K562 (cell line): ENCODE data around the gene DENND4C. TPM values are rescaled to one million over a fixed set of nuclear protein-coding genes. Genes with fewer than 3 reads are reported as not detected.

ENCODE experiments used
- ATAC-seq: fragments of 200-7000 bp; cut with Tn5 transposase; 3 replicates; pipeline ENCODE4 v1.9.1; 2020; ENCODE audit warnings: moderate library complexity
- BruUV-seq: library from RNA; stranded (reverse); fragments of 400-500 nt; replicated peaks from 2 replicates; lab custom pipeline; 2021; lab: Mats Ljungman, UMichigan
- CTCF ChIA-PET: fragments of 300-600 bp; formaldehyde crosslinking; extraction: SDS; loops from one replicate; lab custom pipeline; 2021; ENCODE audit warnings: low intra/inter-chr PET ratio; lab: Yijun Ruan, JAX
- POLR2A ChIA-PET: fragments of 300-600, 350-650 bp; sonication (Branson Sonifier 250); formaldehyde crosslinking; extraction: SDS; loops from one replicate; lab custom pipeline; 2021; ENCODE audit warnings: antibody characterized with exemption, inconsistent platforms; lab: Yijun Ruan, JAX
- DNase-seq, 4 experiments: peaks; one replicate each; pipeline versions ENCODE4 v3.0.0 to v3.0.0-alpha.2; 2011 to 2018; ENCODE audit warnings: low spot score in 3 of 4, mixed read lengths in 3 of 4; ENCODE audit errors: extremely low read depth in 1 of 4
- FAIRE-seq: peaks from 2 replicates; lab custom pipeline; 2011; peaks lifted over from hg19 to GRCh38; lab: Jason Lieb, UNC
- H2AFZ ChIP-seq: 2 replicates; pipeline ENCODE4 v1.6.0; 2011; ENCODE audit warnings: low read depth, low read length, control low read depth, inconsistent platforms
- H3K27ac ChIP-seq: fragments of 200-600 bp; 3 replicates; pipeline ENCODE4 v1.8.0; 2011; ENCODE audit warnings: low read depth, mild to moderate bottlenecking, control low read depth, inconsistent platforms, low read length, moderate library complexity, mixed read lengths; ENCODE audit errors: extremely low read depth
- H3K27me3 ChIP-seq, 2 experiments: fragments of 300-600 bp in 1 of 2; 2 replicates in 1 of 2; 3 replicates in 1 of 2; pipeline versions ENCODE4 v1.6.0 to v1.8.0; 2011; ENCODE audit warnings: inconsistent platforms in 2 of 2, low read length in 2 of 2, mild to moderate bottlenecking in 1 of 2, mixed read lengths in 1 of 2, moderate library complexity in 1 of 2; ENCODE audit not compliant: control insufficient read depth in 2 of 2, insufficient read depth in 2 of 2
- H3K36me3 ChIP-seq: fragments of 300-600 bp; 3 replicates; pipeline ENCODE4 v1.8.0; 2011; ENCODE audit warnings: mild to moderate bottlenecking, low read length, inconsistent platforms; ENCODE audit not compliant: control insufficient read depth, insufficient read depth
- H3K4me1 ChIP-seq, 2 experiments: fragments of 200-600 bp in 1 of 2; replicated peaks in 1 of 2; 2 replicates in 1 of 2; 3 replicates in 1 of 2; pipeline versions ENCODE4 v1.5.1 to v1.8.0; 2011; ENCODE audit warnings: inconsistent platforms in 2 of 2, low read length in 2 of 2, mild to moderate bottlenecking in 1 of 2, mixed read lengths in 1 of 2, moderate library complexity in 1 of 2; ENCODE audit not compliant: control insufficient read depth in 2 of 2, insufficient read depth in 2 of 2
- H3K4me2 ChIP-seq: 2 replicates; pipeline ENCODE4 v1.6.1; 2011; ENCODE audit warnings: low read length, control low read depth, inconsistent platforms, mixed read lengths; ENCODE audit not compliant: insufficient read depth
- H3K4me3 ChIP-seq: fragments of 200-600 bp; sonication (generic), shearing (Covaris generic); 2 replicates; pipeline ENCODE4 v1.5.1; 2016; ENCODE audit warnings: control low read depth, inconsistent platforms
- H3K79me2 ChIP-seq: fragments of 200-600 bp; 3 replicates; pipeline ENCODE4 v1.8.0; 2011; ENCODE audit warnings: low read length, inconsistent platforms; ENCODE audit not compliant: control insufficient read depth, insufficient read depth
- H3K9ac ChIP-seq, 2 experiments: 2 replicates each; pipeline versions ENCODE4 v1.6.0 to v1.6.1; 2011; ENCODE audit warnings: low read depth in 2 of 2, low read length in 2 of 2, control low read depth in 1 of 2, inconsistent platforms in 1 of 2, mild to moderate bottlenecking in 1 of 2, mixed read lengths in 1 of 2; ENCODE audit not compliant: insufficient read depth in 1 of 2
- H3K9me1 ChIP-seq: one replicate; pipeline ENCODE4 v1.6.0; 2011; ENCODE audit warnings: inconsistent platforms, mild to moderate bottlenecking, low read length, moderate library complexity; ENCODE audit not compliant: control insufficient read depth, insufficient read depth
- H3K9me3 ChIP-seq: replicated peaks from 2 replicates; pipeline ENCODE4 v1.5.1; 2011; ENCODE audit warnings: low read depth, low read length, inconsistent platforms; ENCODE audit not compliant: control insufficient read depth, insufficient read depth
- H4K20me1 ChIP-seq: replicated peaks from 2 replicates; pipeline ENCODE4 v1.6.1; 2011; ENCODE audit warnings: low read length, inconsistent platforms, mixed read lengths; ENCODE audit not compliant: control insufficient read depth, insufficient read depth
- CEBPB ChIP-seq: fragments of 450-650 bp; IDR thresholded peaks from 2 replicates; pipeline ENCODE4 v1.6.1; 2016; ENCODE audit warnings: missing genetic modification characterization, missing compliant biosample characterization
- HNRNPH1 ChIP-seq: fragments of 200-400 bp; formaldehyde crosslinking; optimal IDR thresholded peaks from 2 replicates; pipeline ENCODE3; 2017; ENCODE audit warnings: low read depth, mild to moderate bottlenecking, low read length, moderate library complexity
- HNRNPLL ChIP-seq: fragments of 200-400 bp; formaldehyde crosslinking; IDR thresholded peaks from 2 replicates; pipeline ENCODE4 v1.6.1; 2017; ENCODE audit warnings: low read length, low read depth, mild to moderate bottlenecking; ENCODE audit not compliant: poor library complexity, severe bottlenecking
- KAT8 ChIP-seq: fragments of 450-650 bp; IDR thresholded peaks from 2 replicates; pipeline ENCODE4 v1.6.1; 2016; ENCODE audit warnings: low read depth, mild to moderate bottlenecking
- PTBP1 ChIP-seq: fragments of 200-400 bp; formaldehyde crosslinking; IDR thresholded peaks from 2 replicates; pipeline ENCODE4 v1.6.1; 2017; ENCODE audit warnings: low read depth, low read length
- RBM25 ChIP-seq: fragments of 200-400 bp; formaldehyde crosslinking; IDR thresholded peaks from 2 replicates; pipeline ENCODE4 v1.6.1; 2018; ENCODE audit warnings: low read length, low read depth, moderate library complexity; ENCODE audit not compliant: severe bottlenecking
- SMAD3 ChIP-seq: fragments of 450-650 bp; formaldehyde crosslinking; conservative IDR thresholded peaks from 2 replicates; pipeline ENCODE4 v1.4.0; 2020; ENCODE audit warnings: mild to moderate bottlenecking
- SOX6 ChIP-seq: fragments of 450-650 bp; IDR thresholded peaks from 2 replicates; pipeline ENCODE4 v1.6.1; 2014; ENCODE audit warnings: mild to moderate bottlenecking
- SRSF1 ChIP-seq: fragments of 200-400 bp; formaldehyde crosslinking; IDR thresholded peaks from 2 replicates; pipeline ENCODE4 v1.6.1; 2017; ENCODE audit warnings: mild to moderate bottlenecking, low read depth, low read length, moderate library complexity
- TRIM28 ChIP-seq: fragments of 450-650 bp; IDR thresholded peaks from 2 replicates; pipeline ENCODE4 v1.6.1; 2017
- ZNF212 ChIP-seq: fragments of 450-650 bp; formaldehyde crosslinking; IDR thresholded peaks from 2 replicates; pipeline ENCODE4 v1.4.0; 2020; ENCODE audit warnings: mild to moderate bottlenecking
- WGBS: fragments of 100-300 bp; shearing (Covaris generic); methylation state at CpG from one replicate; pipeline ENCODE4 v1.1.6; 2016; ENCODE audit warnings: low coverage, mixed read lengths; ENCODE audit not compliant: insufficient coverage; ENCODE audit errors: missing lambda C conversion rate; 5-methylcytosine and 5-hydroxymethylcytosine counted together
- in situ Hi-C: fragments of 300-500 bp; cut with MboI; formaldehyde crosslinking; loops from 4 replicates; pipeline ENCODE4 v1.15.0; 2018; ENCODE audit warnings: inconsistent platforms, mixed read lengths
- intact Hi-C: fragments of 100-400 bp; cut with micrococcal nuclease; formaldehyde crosslinking; loops from 2 replicates; pipeline ENCODE4 v1.14.2; 2022
- polyA plus RNA-seq, 8 experiments: library from polyadenylated mRNA; depleted of rRNA in 4 of 8; stranded (reverse) in 5 of 8; unstranded in 3 of 8; fragments of >200 nt; fragmentation: Nextera tagmentation in 2 of 8; fragmentation: Illumina TruSeq in 1 of 8; extraction: Ambion mirVana in 2 of 8; extraction: Trizol in 1 of 8; gene quantifications; 2 replicates each; pipeline versions ENCODE4 v1.2.1 to v1.2.3, GENCODE V29; 2011 to 2014; ENCODE audit warnings: inconsistent platforms in 1 of 8, missing spikeins in 1 of 8
- total RNA-seq, 7 experiments: library from RNA; depleted of rRNA in 6 of 7; stranded (reverse); fragments of >200 nt in 6 of 7; fragmentation: Illumina TruSeq in 2 of 7; extraction: Trizol in 2 of 7; gene quantifications; 2 replicates each; pipeline versions ENCODE4 v1.2.1 to v1.2.3, GENCODE V29; 2011 to 2021; ENCODE audit warnings: low replicate concordance in 1 of 7
- TF ChIP-seq, protein P1 (sequence below), 3 experiments: fragments of 200-800 bp in 1 of 3; sonication (Bioruptor generic) in 1 of 3; sonication (generic) in 1 of 3; formaldehyde crosslinking in 1 of 3; IDR thresholded peaks; 2 replicates each; pipeline versions ENCODE4 v1.6.1 to v1.8.0; 2016 to 2022; ENCODE audit warnings: mild to moderate bottlenecking in 2 of 3, missing compliant biosample characterization in 2 of 3, missing genetic modification characterization in 2 of 3, missing genetic modification reagents in 1 of 3

Gene DENND4C
- total and polyA plus RNA-seq, 9 of the 15 experiments (the other 6 are each of a cell fraction or from before 2014, with no cell fraction given), result 4.8 to 31.8 (median 13.9) TPM

- Histone ChIP-seq H3K27me3 (no peaks in the 10 kb centered on the region), H3K36me3 (peaks cover 32% of the 10 kb centered on the region), H3K79me2 (no peaks in the 10 kb centered on the region), H3K4me1 (no peaks in the 10 kb centered on the region), H3K9me3 (no peaks in the 10 kb centered on the region), H2AFZ (no peak overlapping the region), H3K9ac (no peak overlapping the region), H3K4me2 (no peak overlapping the region), H3K9me1 (no peaks in the 10 kb centered on the region), H4K20me1 (no peaks in the 10 kb centered on the region), H3K27ac (no peak overlapping the region), H3K4me3 (no peak overlapping the region)
- TF ChIP-seq TRIM28 (no peak), RBM25 (no peak), SMAD3 (CRISPR knock-in tag) (no peak), HNRNPLL (no peak), KAT8 (no peak), PTBP1 (no peak), CEBPB (tag) (no peak), HNRNPH1 (no peak), ZNF212 (no peak), SOX6 (no peak), SRSF1 (no peak)
- TF ChIP-seq, protein P1, sequence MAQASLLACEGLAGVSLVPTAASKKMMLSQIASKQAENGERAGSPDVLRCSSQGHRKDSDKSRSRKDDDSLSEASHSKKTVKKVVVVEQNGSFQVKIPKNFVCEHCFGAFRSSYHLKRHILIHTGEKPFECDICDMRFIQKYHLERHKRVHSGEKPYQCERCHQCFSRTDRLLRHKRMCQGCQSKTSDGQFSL (CRISPR knock-in tag; IDR thresholded peaks at IDR 0.05), result no peak
- TF ChIP-seq, protein P1 (tag; IDR thresholded peaks at IDR 0.05), result no peak
- POLR2A ChIA-PET, result interaction anchor here (0.6 to 1.2 kb wide), 3 partner anchors 11 to 139 kb away, joined by 3 to 4 read pairs (median 3); partner anchors contain the start of genes DENND4C and RPS6
- no TSS peak for BruUV-seq
- no peak for ATAC-seq
- in situ Hi-C loops, result no loop called here
- FAIRE-seq, result no peak
- DNase-seq, result no peak
- intact Hi-C loops, result no loop called here
- 100% methylated on average over 1 of the region's 2 CpGs for WGBS
- CTCF ChIA-PET, result no interaction called here
These were observed 138.6 kb downstream of the DENND4C start for GRCh38 chr9:19369107-19369506.
